HepG2 (cell line): ENCODE results near the gene CD9. TPM values are rescaled to one million over a fixed set of nuclear protein-coding genes. Genes with fewer than 3 reads are reported as not detected.

Experiments
- ATAC-seq: fragments of 200-7000 bp; cut with Tn5 transposase; 3 replicates; pipeline ENCODE4 v1.9.1; 2020; ENCODE audit warnings: mild to moderate bottlenecking, moderate library complexity
- BruUV-seq: library from RNA; stranded (reverse); fragments of 400-500 nt; replicated peaks from 2 replicates; lab custom pipeline; 2021; lab: Mats Ljungman, UMichigan
- CTCF ChIA-PET: fragments of 300-600 bp; formaldehyde crosslinking; extraction: SDS; loops from one replicate; lab custom pipeline; 2021; ENCODE audit warnings: low total read pairs, inconsistent platforms, low intra/inter-chr PET ratio; lab: Yijun Ruan, JAX
- POLR2A ChIA-PET: fragments of 350-600 bp; sonication (Branson Sonifier 250); formaldehyde crosslinking; loops from one replicate; lab custom pipeline; 2020; ENCODE audit warnings: antibody characterized with exemption, inconsistent platforms; lab: Yijun Ruan, JAX
- DNase-seq: peaks from one replicate; pipeline ENCODE4 v3.0.0-alpha.2; 2015; ENCODE audit warnings: low spot score
- FAIRE-seq: peaks from 3 replicates; lab custom pipeline; 2011; peaks lifted over from hg19 to GRCh38; lab: Jason Lieb, UNC
- H2AFZ ChIP-seq: one replicate; pipeline ENCODE4 v1.6.1; 2011; ENCODE audit warnings: low read length, inconsistent platforms
- H3K27ac ChIP-seq: fragments of 300-600 bp; 3 replicates; pipeline ENCODE4 v1.8.0; 2011; ENCODE audit warnings: mixed run types, mild to moderate bottlenecking, mixed read lengths, low read length, inconsistent platforms; ENCODE audit not compliant: insufficient read depth; ENCODE audit errors: extremely low read length
- H3K27me3 ChIP-seq, 2 experiments: fragments of 200-600 bp in 1 of 2; 2 replicates in 1 of 2; 3 replicates in 1 of 2; pipeline versions ENCODE4 v1.6.0 to v1.8.0; 2011; ENCODE audit warnings: low read length in 2 of 2, mild to moderate bottlenecking in 2 of 2, moderate library complexity in 2 of 2, inconsistent platforms in 1 of 2; ENCODE audit not compliant: insufficient read depth in 2 of 2, control insufficient read depth in 1 of 2
- H3K36me3 ChIP-seq, 2 experiments: fragments of 200-600 bp in 1 of 2; replicated peaks in 1 of 2; 2 replicates in 1 of 2; 3 replicates in 1 of 2; pipeline versions ENCODE4 v1.5.1 to v1.8.0; 2011; ENCODE audit warnings: low read length in 2 of 2, inconsistent platforms in 1 of 2; ENCODE audit not compliant: insufficient read depth in 2 of 2, control insufficient read depth in 1 of 2
- H3K4me1 ChIP-seq: 2 replicates; pipeline ENCODE4 v1.5.1; 2012; ENCODE audit warnings: low read length, inconsistent platforms; ENCODE audit not compliant: insufficient read depth
- H3K4me2 ChIP-seq: 2 replicates; pipeline ENCODE4 v1.6.0; 2011; ENCODE audit warnings: low read depth, low read length, inconsistent platforms
- H3K4me3 ChIP-seq, 3 experiments: fragments of 200-600 bp in 1 of 3; sonication (generic), shearing (Covaris generic) in 1 of 3; replicated peaks in 1 of 3; 2 replicates each; pipeline ENCODE4 v1.5.1; 2011 to 2016; ENCODE audit warnings: low read length in 3 of 3, inconsistent platforms in 2 of 3, low read depth in 2 of 3, mild to moderate bottlenecking in 2 of 3, control low read depth in 1 of 3, mixed read lengths in 1 of 3; ENCODE audit not compliant: insufficient read depth in 1 of 3
- H3K79me2 ChIP-seq: one replicate; pipeline ENCODE4 v1.6.1; 2011; ENCODE audit warnings: low read length, inconsistent platforms; ENCODE audit not compliant: insufficient read depth
- H3K9ac ChIP-seq: 2 replicates; pipeline ENCODE4 v1.6.0; 2011; ENCODE audit warnings: mild to moderate bottlenecking, low read depth, low read length, inconsistent platforms; ENCODE audit not compliant: insufficient read depth
- H3K9me3 ChIP-seq: 2 replicates; pipeline ENCODE4 v1.5.1; 2012; ENCODE audit warnings: mild to moderate bottlenecking, low read length
- H4K20me1 ChIP-seq: 2 replicates; pipeline ENCODE4 v1.6.0; 2011; ENCODE audit warnings: inconsistent platforms, mild to moderate bottlenecking, low read length, moderate library complexity; ENCODE audit not compliant: insufficient read depth
- ATF2 ChIP-seq: sonication (generic); formaldehyde crosslinking; IDR thresholded peaks from 2 replicates; pipeline ENCODE4 v1.4.0; 2020; ENCODE audit warnings: missing genetic modification reagents
- CSRNP2 ChIP-seq: sonication (generic); formaldehyde crosslinking; conservative IDR thresholded peaks from 2 replicates; pipeline ENCODE4 v1.8.0; 2022; ENCODE audit warnings: low read depth, missing genetic modification reagents
- EZH2 ChIP-seq: conservative IDR thresholded peaks from 2 replicates; pipeline ENCODE4 v1.6.1; 2012; ENCODE audit warnings: mild to moderate bottlenecking, low read depth, low read length, moderate library complexity
- MXD1 ChIP-seq: sonication (generic); formaldehyde crosslinking; IDR thresholded peaks from 2 replicates; pipeline ENCODE4 v1.4.0; 2020; ENCODE audit warnings: mild to moderate bottlenecking, missing genetic modification reagents
- NR2F6 ChIP-seq, 2 experiments: IDR thresholded peaks; 2 replicates each; pipeline ENCODE4 v1.6.1; 2016; ENCODE audit warnings: antibody characterized with exemption in 1 of 2, mild to moderate bottlenecking in 1 of 2
- SRSF9 ChIP-seq: fragments of 200-400 bp; formaldehyde crosslinking; IDR thresholded peaks from 2 replicates; pipeline ENCODE4 v1.6.1; 2018; ENCODE audit warnings: borderline replicate concordance, mild to moderate bottlenecking, low read depth, low read length; ENCODE audit not compliant: insufficient read depth, poor library complexity, severe bottlenecking
- ZFP90 ChIP-seq: sonication (generic); formaldehyde crosslinking; IDR thresholded peaks from 2 replicates; pipeline ENCODE4 v1.8.0; 2022; ENCODE audit warnings: missing genetic modification reagents, mild to moderate bottlenecking, inconsistent platforms, borderline replicate concordance
- ZNF18 ChIP-seq: sonication (generic); formaldehyde crosslinking; IDR thresholded peaks from 2 replicates; pipeline ENCODE4 v1.8.0; 2022; ENCODE audit warnings: mild to moderate bottlenecking, missing genetic modification reagents; ENCODE audit not compliant: insufficient replicate concordance
- ZNF652 ChIP-seq: IDR thresholded peaks from 2 replicates; pipeline ENCODE4 v1.6.1; 2016; ENCODE audit warnings: low read depth, borderline replicate concordance
- ZNF704 ChIP-seq: sonication (generic); formaldehyde crosslinking; IDR thresholded peaks from 2 replicates; pipeline ENCODE4 v1.8.1; 2023; ENCODE audit warnings: mild to moderate bottlenecking, inconsistent platforms, moderate library complexity, missing genetic modification reagents, borderline replicate concordance
- WGBS: methylation state at CpG from one replicate; pipeline ENCODE4 v1.1.6; 2017; ENCODE audit warnings: low lambda C conversion rate; 5-methylcytosine and 5-hydroxymethylcytosine counted together
- in situ Hi-C: cut with HindIII; loops from 2 replicates; pipeline ENCODE4 v1.10.0; 2017; ENCODE audit warnings: low pct_unique_long_range_greater_than_20kb; ENCODE audit not compliant: extremely low pct_ligation_motif_present
- intact Hi-C: fragments of 100-400 bp; cut with micrococcal nuclease; formaldehyde crosslinking; loops from one replicate; pipeline ENCODE4 v1.10.0; 2022; ENCODE audit not compliant: unreplicated experiment
- polyA plus RNA-seq, 8 experiments: library from polyadenylated mRNA; depleted of rRNA in 3 of 8; stranded (reverse) in 7 of 8; unstranded in 1 of 8; fragments of >200 nt; fragmentation: Illumina TruSeq in 4 of 8; extraction: Trizol in 4 of 8; gene quantifications; 2 replicates each; pipeline versions ENCODE4 v1.2.1 to v1.2.3, GENCODE V29; 2011 to 2016; ENCODE audit warnings: low read depth in 4 of 8, missing spikeins in 1 of 8, mixed read lengths in 1 of 8; ENCODE audit not compliant: insufficient read depth in 1 of 8
- total RNA-seq, 5 experiments: library from RNA; depleted of rRNA; stranded (reverse); fragments of >200 nt; fragmentation: Illumina TruSeq; extraction: Trizol; gene quantifications; 2 replicates each; pipeline ENCODE4 v1.2.3, GENCODE V29; 2016; ENCODE audit warnings: low read depth in 1 of 5

CD9 gene
- total and polyA plus RNA-seq, 2 of the 13 experiments (the other 11 are each of a cell fraction or from before 2014, with no cell fraction given), result 5.8 to 38.3 TPM

GRCh38 chr12:6262623-6263022, 62.4 kb downstream of the CD9 start:
- CTCF ChIA-PET, result no interaction called here
- POLR2A ChIA-PET, result no interaction called here
- ATAC-seq, result no peak

More at GRCh38 chr12:6262623-6263022, 62.4 kb downstream of the CD9 start:
- BruUV-seq, result no TSS peak
- no peak overlapping the region for H3K27ac ChIP-seq
- DNase-seq (no peak), FAIRE-seq (no peak)
- no peaks in the 10 kb centered on the region for H3K36me3 ChIP-seq
- H3K79me2 ChIP-seq, result no peaks in the 10 kb centered on the region
- in situ Hi-C loops (no loop called here), intact Hi-C loops (no loop called here)
- H3K4me1 ChIP-seq, result peaks cover 31% of the 10 kb centered on the region
- H3K27me3 ChIP-seq, result no peaks in the 10 kb centered on the region; a peak in 2 of 5 replicates
- no peak overlapping the region for H2AFZ ChIP-seq
- no peak for TF ChIP-seq EZH2
- no peak for TF ChIP-seq NR2F6 (IDR thresholded peaks at IDR 0.05)
- TF ChIP-seq NR2F6 (CRISPR knock-in tag; IDR thresholded peaks at IDR 0.05), result no peak
- no peak for TF ChIP-seq ZFP90
- no peak for TF ChIP-seq ATF2 (CRISPR knock-in tag)
- TF ChIP-seq MXD1 (CRISPR knock-in tag), result no peak
- no peak for TF ChIP-seq ZNF652 (CRISPR knock-in tag)
- no peak for TF ChIP-seq CSRNP2 (CRISPR knock-in tag)
- TF ChIP-seq SRSF9, result no peak
- no peak for TF ChIP-seq ZNF704 (CRISPR knock-in tag)
- no peak for TF ChIP-seq ZNF18 (CRISPR knock-in tag)
- no peak overlapping the region for H3K4me3 ChIP-seq
- H3K4me2 ChIP-seq, result no peak overlapping the region
- no peaks in the 10 kb centered on the region for H3K9me3 ChIP-seq
- WGBS, result 21% methylated on average over 2 of the region's 2 CpGs
- no peak overlapping the region for H3K9ac ChIP-seq
- no peaks in the 10 kb centered on the region for H4K20me1 ChIP-seq
